ENCODE measurements around the gene RFX7.

DNA sequence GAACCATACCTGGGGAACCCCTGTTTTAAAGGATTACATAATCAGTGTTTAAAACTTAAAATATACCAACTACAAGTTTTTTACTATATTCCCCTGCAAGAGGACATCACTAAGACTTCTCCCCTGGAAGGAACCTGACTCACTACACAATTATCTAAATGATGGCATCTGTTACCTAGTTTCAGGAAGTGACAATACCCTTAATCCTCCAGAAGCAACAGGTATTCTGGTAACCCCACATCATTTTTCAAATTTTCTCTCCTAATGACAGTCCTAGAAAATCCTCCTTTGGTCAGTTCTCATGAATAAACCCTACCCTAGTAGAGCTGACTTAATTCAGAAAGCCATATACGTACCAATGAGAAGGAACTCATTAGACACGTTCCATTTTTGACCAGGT is 78.4 kb downstream of the RFX7 start:
- TF ChIP-seq, protein P1, sequence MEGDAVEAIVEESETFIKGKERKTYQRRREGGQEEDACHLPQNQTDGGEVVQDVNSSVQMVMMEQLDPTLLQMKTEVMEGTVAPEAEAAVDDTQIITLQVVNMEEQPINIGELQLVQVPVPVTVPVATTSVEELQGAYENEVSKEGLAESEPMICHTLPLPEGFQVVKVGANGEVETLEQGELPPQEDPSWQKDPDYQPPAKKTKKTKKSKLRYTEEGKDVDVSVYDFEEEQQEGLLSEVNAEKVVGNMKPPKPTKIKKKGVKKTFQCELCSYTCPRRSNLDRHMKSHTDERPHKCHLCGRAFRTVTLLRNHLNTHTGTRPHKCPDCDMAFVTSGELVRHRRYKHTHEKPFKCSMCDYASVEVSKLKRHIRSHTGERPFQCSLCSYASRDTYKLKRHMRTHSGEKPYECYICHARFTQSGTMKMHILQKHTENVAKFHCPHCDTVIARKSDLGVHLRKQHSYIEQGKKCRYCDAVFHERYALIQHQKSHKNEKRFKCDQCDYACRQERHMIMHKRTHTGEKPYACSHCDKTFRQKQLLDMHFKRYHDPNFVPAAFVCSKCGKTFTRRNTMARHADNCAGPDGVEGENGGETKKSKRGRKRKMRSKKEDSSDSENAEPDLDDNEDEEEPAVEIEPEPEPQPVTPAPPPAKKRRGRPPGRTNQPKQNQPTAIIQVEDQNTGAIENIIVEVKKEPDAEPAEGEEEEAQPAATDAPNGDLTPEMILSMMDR (IDR thresholded peaks at IDR 0.05; ENCODE audit: low read depth, low read length, poor library complexity, severe bottlenecking) = no peak
- no peak for TF ChIP-seq EZH2phosphoT487 (IDR thresholded peaks at IDR 0.05; ENCODE audit: borderline replicate concordance, low read length)

Measured in DOHH2 (cell line).